Activated CD8-positive, alpha-beta memory T cell treated with anti-CD3 and anti-CD28 coated beads for 48 hours (primary cell): ENCODE results near the gene ZFYVE28.

Experiments used
- DNase-seq, 3 experiments: peaks; one replicate each; pipeline ENCODE4 v3.0.0-alpha.2; 2020; ENCODE audit warnings: low read depth in 2 of 3, low spot score in 2 of 3

The ZFYVE28 gene

DNA sequence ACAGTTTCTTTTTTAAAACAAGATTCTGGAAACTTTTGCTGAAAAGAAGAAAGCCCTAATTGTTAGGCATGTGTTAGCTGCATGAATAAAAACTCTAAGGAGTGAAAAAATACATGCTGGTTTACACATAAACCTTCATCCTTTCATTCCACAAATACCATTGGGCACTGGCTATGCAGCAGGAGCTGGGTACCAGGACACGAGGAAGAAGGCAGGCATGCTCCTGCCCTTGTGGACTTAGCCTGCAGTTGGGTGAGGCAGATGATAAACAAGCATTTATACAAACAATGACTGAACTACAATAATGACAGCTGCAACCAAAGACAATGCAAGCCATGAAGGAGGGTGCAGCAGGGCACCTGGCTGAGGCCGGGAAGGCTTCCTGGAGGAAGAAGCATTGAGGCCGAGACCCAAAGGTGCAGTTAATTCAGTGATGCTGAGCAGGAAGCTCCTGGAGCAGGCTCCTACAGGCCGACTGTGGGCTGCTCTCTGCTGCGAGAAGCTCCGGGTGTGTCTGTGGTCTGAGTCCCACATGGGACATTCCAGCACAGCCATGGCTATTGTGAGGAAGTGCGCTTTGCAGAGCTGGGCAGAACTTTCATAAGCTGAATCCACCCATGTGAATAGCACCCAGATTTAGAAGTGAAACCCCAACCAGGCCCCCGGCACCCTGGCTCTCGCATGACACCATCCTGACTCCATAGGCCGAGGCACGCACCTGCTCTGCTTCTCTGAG is 112.5 kb downstream of the ZFYVE28 start:
- no peak for DNase-seq

DNA sequence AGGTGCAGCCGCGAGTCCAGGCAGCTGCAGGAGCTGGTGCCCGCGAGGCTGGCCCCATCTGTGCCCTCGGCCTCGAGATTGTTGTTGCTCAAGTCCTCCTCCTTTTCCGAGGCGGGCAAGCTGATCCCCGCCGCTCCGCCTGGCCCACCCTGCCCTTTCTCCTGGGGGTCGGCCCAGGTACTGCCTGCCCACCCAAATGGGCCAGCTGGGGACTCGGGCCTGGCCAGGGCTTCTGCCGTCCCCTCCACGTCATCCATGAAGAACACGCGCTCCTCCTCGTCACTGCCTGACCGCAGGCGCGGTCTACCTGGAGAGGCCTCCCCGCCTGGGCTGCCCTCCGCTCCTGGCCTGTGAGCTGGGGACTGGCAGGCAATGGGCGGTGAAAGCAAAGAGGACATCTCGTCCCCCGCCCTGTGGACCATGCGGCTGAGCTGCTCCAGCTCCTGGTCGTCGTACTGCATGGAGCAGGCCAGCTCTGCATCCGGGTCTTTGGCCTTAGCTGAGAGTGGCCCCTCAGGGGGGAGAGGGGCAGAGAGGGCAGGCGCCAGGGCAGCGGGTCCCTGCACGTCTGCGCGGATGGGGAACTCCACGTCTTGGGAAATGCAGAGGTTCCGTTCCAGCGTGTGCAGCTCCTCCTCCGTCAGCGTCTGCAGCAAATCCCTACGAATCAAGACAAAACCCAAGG is 113.4 kb downstream of the ZFYVE28 start:
- DNase-seq, result no peak

DNA sequence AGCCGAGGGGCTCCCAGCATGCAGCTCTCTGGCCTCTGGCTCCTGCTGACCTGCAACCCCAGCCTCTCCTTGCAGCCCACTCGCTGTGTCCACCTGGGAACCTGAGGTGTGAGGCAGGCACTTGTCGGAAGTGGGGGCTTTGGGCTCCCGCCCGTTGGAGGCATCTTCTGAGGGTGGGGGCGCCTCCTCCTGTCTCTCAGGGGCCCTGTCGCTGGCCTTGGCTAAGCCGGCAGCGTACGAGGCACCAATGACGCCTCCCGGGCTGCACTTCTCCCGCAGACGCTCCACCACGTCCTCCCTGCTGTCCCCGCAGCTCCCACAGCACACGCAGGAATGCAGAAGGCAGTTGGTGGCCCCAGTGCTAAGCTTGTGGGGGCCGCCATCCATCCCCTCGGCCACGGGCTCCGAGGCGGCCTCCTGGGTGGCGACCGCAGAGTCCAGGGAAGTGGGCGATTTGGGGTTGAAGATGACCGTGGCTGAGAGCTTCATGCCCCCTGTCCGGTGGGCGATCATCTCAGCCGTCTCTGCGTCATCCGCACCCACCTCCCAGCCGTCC is 114.0 kb downstream of the ZFYVE28 start:
- DNase-seq, result no peak

- no peak for DNase-seq
Observed at GRCh38 chr4:2303686-2304320, 114.6 kb downstream of the ZFYVE28 start.

DNA sequence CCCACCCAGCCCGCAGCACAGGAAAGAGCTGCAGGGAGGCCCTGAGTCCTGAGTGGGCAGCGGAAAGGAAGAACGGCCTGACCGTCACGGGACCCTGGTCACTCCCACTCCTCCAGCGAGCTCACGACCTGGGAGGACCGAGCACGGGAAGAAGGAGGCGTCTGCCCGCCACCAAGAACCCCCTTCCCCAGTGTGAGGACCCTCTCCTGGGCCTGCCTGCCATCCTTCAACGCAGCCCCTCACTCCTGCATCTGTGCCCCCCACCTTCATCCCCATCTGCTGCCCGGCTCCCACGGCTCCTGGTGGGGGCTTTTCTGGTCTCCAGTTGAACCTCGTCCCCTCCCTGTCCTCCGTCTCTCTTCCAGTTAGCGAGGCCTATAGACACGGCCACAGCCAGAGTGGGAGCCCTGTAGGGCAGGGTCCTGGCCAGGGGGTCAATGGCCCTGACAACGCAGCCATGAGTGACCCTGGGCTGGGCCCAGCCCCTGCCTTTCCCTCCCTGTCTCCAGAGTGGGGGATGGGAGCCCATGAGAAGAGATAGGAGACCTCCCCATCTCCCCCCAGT is 115.2 kb downstream of the ZFYVE28 start:
- DNase-seq, result no peak

- no peak for DNase-seq
Observed at GRCh38 chr4:2302387-2303119, 115.9 kb downstream of the ZFYVE28 start.

GRCh38 chr4:2301806-2302205 is 116.6 kb downstream of the ZFYVE28 start:
- no peak for DNase-seq

- DNase-seq, result no peak
Observed at GRCh38 chr4:2301225-2301642, 117.2 kb downstream of the ZFYVE28 start.

DNA sequence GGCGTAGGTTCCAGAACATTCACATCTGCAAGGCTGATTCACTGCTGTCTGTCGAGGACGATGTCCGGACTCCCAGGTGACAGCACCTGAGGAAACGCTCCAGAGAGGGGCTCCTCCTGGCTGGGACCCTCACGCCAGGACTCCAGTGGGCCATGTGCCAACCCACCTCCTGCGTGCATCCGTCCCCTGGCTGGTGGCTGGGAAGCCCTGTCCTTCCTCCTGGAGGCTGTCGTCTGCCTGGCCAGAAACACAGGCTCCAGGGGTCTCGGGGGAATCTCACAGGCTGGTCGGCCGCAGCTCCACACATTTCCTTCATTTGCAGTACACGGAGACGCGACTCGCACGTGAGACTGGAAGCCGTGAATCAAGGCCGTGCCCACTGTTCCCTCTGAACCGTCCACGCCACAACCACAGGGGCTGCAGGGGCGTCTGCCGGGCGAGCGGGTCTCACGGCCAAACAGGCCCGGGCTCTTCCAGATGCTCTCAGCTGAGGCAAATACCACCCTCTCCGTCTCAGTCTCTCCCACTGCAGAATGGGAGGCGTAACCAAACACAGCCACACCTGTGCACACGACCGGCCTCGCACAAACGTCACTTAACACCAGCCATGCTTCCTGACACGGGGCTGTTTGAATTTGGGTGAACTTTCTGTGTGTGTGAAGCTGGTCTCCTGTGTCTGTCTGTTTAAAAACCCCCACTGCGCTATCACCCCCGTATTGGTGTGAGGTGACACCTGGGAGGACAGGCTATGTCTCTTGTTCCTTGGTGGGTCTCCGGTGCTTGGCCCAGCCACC is 117.8 kb downstream of the ZFYVE28 start:
- no peak for DNase-seq

- no peak for DNase-seq
Observed at GRCh38 chr4:2299794-2300193, 118.7 kb downstream of the ZFYVE28 start.

DNA sequence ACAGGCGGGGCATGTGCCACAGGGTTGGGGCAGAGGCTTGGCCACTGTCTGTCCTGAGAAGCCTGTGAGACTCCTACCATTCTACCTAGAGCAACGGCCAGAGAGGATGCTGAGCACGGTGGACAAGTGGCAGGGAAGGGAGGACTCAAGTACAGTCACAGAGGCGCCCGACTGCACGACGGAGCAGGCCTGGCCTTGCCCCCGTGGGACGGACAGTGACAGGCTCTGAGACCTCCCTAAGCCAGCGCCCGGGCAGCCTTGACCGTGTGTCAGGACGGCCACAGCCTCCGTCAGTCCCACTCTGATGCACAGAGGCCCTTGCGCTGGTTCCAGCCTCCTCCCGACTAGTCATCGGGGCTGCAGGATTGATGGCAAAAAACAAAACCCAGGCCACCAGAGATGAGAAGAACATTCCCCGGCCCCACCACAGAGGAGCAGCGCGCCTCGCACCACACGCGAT is 119.9 kb downstream of the ZFYVE28 start:
- no peak for DNase-seq

- DNase-seq, result no peak
Observed at GRCh38 chr4:2297606-2298531, 120.6 kb downstream of the ZFYVE28 start.

DNA sequence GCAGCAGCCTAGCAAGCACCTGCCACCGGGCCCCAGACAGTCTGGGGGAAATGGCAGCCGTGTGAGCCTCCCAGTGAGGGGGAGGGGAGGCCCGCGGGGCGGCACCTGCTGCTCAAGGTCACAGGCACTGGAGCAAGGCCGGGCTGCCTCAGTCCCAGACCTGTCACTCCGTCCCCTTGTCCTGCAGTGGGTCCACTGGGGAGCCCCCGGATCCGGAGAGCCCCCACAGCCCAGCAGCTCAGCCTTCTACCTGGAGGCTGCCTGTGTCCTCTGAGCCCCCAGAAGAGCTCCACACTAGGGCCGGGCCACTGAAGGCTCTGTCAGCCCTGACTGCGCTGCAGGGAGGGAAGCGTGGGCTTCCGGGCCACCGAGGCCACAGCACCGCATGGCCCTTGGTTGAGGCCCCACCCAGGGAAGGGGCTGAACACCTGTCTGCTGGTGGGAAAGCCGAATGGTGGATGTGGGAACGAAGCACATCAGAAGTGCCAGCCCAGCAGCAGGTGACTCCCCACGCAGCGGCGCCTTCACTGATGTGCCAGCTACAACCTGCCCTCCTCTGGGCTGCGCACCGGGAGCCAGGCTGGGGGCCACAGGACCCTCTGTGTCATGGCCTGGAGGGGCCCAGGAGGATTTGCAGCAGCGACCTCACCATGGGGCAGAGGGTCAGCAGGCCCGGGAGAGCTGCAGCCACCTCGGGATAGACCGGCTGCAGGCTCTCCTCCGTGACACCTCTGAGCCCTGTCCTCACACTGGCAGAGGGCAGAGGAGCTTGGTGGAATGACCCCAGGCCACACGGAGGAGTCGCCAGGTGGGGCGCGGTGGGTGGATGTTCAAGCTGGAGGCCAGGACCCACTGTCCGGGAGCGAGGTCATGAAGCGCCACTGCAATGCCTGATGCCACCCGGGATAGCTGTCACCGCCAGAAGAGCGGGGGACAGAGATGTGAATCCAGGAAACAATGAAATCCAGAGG is 121.5 kb downstream of the ZFYVE28 start:
- no peak for DNase-seq

- no peak for DNase-seq
Observed at GRCh38 chr4:2295900-2296442, 122.5 kb downstream of the ZFYVE28 start.

GRCh38 chr4:2295500-2295899 is 122.9 kb downstream of the ZFYVE28 start:
- no peak for DNase-seq

DNA sequence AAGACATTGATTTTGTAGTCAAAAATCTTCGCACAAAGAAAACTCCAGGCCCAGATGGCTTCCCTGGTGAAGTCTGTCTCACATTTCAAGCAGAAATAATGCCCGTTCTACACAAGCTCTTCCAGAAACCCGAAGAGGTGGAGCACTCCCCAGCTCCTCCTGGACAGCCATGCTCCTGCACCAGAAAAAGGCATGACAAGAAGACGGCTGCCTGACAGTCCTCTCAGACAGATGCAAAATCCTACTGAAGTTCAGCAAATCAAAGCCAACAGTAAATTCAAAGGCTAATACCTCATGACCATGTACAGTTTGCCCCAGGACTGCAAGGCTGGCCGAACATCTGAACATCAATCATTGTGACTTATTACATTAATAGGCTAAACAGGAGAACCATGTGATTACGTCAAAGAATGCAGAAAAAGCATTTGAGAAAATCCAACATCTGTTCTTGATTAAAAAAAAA is 125.8 kb downstream of the ZFYVE28 start:
- no peak for DNase-seq
